Measurements from ENCODE around the gene SNX15. TPM values are rescaled to one million over a fixed set of nuclear protein-coding genes. Genes with fewer than 3 reads are reported as not detected.

The SNX15 gene
- total RNA-seq, 2 experiments from 2014 or later: 15.4 to 15.9 TPM

DNA sequence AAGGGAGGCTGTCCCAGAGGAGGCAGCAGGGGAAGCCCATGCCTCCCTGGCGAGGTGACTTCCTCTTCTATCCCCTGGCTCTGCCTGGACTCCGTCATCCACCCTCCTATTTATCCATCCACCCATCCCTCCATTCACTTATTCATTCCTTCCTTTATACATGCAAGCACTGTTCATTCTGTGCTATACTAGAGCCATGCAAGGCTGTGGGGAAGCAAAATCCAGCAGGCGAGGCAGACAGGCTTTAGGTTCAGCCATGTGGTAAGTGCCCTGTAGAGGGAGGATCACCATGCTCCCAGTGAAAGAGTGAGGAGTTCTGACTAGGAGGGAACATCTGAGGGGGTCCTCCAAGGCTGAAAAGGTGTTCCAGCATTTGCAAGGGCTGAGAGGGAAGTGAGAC lies 32.3 kb downstream of the SNX15 start:
- H3K4me3 Mint-ChIP-seq: no peak overlapping the region
- no peak for DNase-seq
- POLR2A ChIA-PET: no interaction called here

DNA sequence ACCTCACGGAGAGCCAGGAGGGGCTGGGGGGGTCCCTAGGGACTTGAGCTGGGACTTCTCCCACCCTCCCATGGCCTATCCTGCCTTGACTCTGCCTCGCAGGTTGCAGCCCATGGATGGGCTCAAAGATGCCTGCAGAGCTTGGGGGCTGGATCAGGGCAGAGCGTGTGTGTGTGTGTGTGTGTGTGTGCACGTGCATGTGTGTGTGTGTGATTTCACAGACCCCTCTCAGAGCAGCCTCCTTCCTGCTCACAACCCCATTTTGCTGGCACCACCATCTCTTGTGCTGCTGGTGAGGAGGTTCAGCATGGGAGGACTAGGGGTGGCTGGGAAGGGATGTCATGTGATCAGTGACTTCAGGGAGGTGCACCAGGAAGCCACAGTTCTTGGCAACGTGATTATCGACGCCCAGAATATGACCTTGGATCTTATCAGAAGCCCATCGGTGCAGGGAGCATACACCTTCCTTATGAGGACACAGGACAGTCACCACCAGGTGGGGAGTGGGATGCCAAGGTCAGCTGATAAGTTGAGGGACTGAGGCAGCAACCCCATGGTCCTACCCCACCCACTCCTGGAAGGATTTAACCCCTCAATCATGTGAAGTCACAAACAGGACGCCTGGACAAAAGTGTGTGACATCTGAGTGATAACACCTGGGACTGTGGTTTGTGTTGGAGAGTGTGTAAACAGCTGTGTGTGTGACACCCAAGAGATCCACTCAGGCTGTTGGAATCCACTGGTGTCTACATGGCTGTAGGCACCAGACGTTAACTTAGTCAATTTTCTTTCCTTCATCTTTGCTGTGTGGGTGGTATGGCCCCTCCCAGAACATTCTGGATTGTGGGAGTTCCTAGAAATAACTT lies 33.0 kb downstream of the SNX15 start:
- no peak for DNase-seq
- Mint-ChIP-seq H3K9me3 (no peaks in the 10 kb centered on the region), H3K27ac (no peak overlapping the region), H3K4me1 (ENCODE audit: low read depth) (no peaks in the 10 kb centered on the region), H3K27me3 (no peaks in the 10 kb centered on the region), H3K4me3 (no peak overlapping the region), H3K36me3 (no peaks in the 10 kb centered on the region)
- ChIA-PET CTCF (no interaction called here), POLR2A (no interaction called here)
- intact Hi-C loops (cut with micrococcal nuclease): loop anchor here (5.0 kb wide), 1 partner anchor 48 kb away; the partner anchor contains the start of gene ARL2

More for the DNA sequence above, 32.3 kb downstream of the SNX15 start:
- intact Hi-C loops (cut with micrococcal nuclease): no loop called here
- H3K27ac Mint-ChIP-seq: no peak overlapping the region
- no peaks in the 10 kb centered on the region for H3K27me3 Mint-ChIP-seq
- CTCF ChIA-PET: interaction anchor here (1.4 kb wide), 1 partner anchor 47 kb away, joined by 3 read pairs; no protein-coding TSS in a partner anchor
- peaks cover 3% of the 10 kb centered on the region for H3K4me1 Mint-ChIP-seq (ENCODE audit: low read depth)
- no peaks in the 10 kb centered on the region for H3K9me3 Mint-ChIP-seq
- H3K36me3 Mint-ChIP-seq: no peaks in the 10 kb centered on the region

DNA sequence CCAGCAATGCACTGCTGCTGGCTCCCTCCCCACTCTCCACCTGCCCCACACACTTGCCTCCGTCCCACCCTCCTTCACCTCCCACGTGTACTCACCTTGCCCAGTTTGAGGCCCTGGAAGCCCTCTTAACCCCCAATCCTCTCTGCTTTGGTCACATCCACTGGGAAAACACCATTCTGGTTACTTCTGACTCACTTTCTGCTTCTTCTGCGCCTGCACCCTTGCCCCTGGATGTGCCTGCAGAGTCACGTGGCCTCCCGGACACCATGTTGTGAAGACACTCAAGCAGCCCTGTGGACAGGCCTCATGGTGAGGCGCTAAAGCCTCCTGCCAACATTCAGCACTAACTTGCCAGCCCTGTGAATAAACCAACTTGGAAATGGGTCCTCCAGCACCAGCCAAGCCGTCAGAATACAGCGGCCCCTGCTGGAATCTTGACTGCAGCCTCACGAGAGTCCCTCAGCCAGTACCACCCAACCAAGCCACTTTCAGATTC lies 33.7 kb downstream of the SNX15 start:
- ChIA-PET POLR2A (no interaction called here), CTCF (no interaction called here)
- Mint-ChIP-seq H3K27ac (no peak overlapping the region), H3K27me3 (no peaks in the 10 kb centered on the region), H3K9me3 (no peaks in the 10 kb centered on the region), H3K36me3 (no peaks in the 10 kb centered on the region), H3K4me1 (ENCODE audit: low read depth) (no peaks in the 10 kb centered on the region), H3K4me3 (no peak overlapping the region)
- no peak for DNase-seq
- intact Hi-C loops (cut with micrococcal nuclease): loop anchor here (5.0 kb wide), 1 partner anchor 49 kb away; the partner anchor contains the start of gene ARL2

DNA sequence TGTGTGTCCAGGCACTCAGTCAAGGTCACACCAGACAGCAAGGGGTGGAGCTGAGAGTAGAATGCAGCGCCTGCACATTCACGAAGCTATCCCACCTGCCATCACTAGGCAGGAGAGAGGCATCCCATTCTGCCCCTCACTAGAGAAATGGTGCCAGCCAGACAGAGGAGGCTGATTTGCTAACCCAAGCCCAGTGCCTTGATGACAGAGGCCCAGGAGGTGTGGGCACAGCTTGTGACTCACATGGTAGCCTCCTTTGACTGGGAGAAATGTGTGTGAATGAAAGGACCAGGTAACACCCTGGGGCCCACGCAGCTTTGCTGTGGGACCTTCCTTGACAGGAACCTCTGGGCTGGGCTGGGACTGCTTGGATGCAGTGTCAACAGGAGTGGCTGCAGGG lies 36.3 kb downstream of the SNX15 start:
- no peaks in the 10 kb centered on the region for H3K4me1 Mint-ChIP-seq (ENCODE audit: low read depth)
- H3K9me3 Mint-ChIP-seq: no peaks in the 10 kb centered on the region
- H3K36me3 Mint-ChIP-seq: no peaks in the 10 kb centered on the region
- H3K4me3 Mint-ChIP-seq: no peak overlapping the region
- no peaks in the 10 kb centered on the region for H3K27me3 Mint-ChIP-seq
- intact Hi-C loops (cut with micrococcal nuclease): loop anchor here (5.0 kb wide), 1 partner anchor 51 kb away; the partner anchor contains the start of gene ARL2
- POLR2A ChIA-PET: no interaction called here
- no peak overlapping the region for H3K27ac Mint-ChIP-seq
- DNase-seq: no peak
- CTCF ChIA-PET: no interaction called here

DNA sequence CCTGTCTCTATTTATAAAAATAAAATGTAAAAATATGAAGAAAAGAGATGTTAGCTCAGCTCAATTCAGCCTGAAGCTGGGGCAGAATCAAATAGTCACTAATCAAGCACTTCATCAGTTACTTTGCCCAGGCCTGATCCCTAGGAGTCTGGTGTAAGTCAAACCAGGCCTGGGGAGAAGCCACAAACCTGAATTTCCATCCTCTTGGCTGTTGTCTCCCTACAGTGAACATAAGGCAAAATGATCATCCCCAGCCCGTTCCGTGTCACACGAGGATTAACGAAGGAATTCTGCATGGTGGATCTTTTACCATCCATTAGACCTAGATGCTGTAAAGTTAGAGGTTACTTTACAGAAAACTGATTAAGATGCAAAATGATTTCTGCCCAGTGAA lies 37.6 kb downstream of the SNX15 start:
- Mint-ChIP-seq H3K36me3 (no peaks in the 10 kb centered on the region), H3K9me3 (no peaks in the 10 kb centered on the region), H3K4me3 (no peak overlapping the region), H3K4me1 (ENCODE audit: low read depth) (no peaks in the 10 kb centered on the region), H3K27ac (no peak overlapping the region), H3K27me3 (no peaks in the 10 kb centered on the region)
- DNase-seq: no peak
- ChIA-PET POLR2A (no interaction called here), CTCF (no interaction called here)
- intact Hi-C loops (cut with micrococcal nuclease): loop anchor here (5.0 kb wide), 1 partner anchor 53 kb away; the partner anchor contains the start of gene ARL2

DNA sequence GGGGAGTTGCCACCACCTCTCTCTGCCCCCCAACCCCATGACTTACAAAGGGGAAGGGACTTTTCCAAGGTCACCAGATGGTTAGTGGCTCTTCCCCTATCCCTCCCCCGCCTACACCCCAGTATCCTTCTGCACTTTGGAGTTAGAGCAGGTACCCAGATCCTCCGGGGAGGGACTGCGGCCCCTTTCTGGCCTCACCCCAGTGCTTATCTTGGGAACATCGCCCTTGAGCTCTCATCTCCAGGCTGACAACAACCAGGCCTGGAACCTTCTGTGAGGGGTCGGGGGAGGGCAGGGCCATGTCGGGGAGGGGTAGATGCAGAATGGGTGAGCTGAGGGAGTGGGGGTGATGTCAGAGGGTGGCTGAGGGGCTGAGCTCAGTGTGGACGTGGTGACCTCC lies 38.6 kb downstream of the SNX15 start:
- ChIA-PET POLR2A (interaction anchor here (0.6 to 1.0 kb wide), 2 partner anchors 17 to 29 kb away, joined by 3 to 4 read pairs; partner anchors contain the start of gene CDCA5), CTCF (no interaction called here)
- no peaks in the 10 kb centered on the region for H3K9me3 Mint-ChIP-seq
- H3K4me1 Mint-ChIP-seq (ENCODE audit: low read depth): no peaks in the 10 kb centered on the region
- H3K27me3 Mint-ChIP-seq: no peaks in the 10 kb centered on the region
- no peak for DNase-seq
- intact Hi-C loops (cut with micrococcal nuclease): no loop called here
- no peak overlapping the region for H3K27ac Mint-ChIP-seq
- no peaks in the 10 kb centered on the region for H3K36me3 Mint-ChIP-seq
- H3K4me3 Mint-ChIP-seq: no peak overlapping the region

DNA sequence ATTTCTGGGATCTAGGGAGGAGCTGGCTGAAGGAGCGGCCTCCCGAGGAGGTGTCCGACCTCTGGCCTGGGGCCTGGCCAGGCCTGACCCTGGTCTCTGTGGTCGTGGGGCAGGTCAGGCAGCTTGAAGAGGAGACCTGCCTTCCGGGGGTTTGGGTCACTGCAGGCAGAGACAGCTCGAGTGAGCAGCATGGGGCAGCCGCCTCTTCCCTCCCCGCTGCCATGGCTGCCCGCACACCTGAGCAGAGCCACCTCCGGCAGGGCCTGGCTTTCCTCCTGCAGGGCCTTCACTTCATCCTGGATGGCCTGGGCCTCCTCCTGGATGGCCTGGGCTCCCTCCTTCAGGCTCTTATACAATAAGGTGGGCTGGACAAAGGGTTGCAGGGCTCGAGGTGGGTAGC lies 39.1 kb downstream of the SNX15 start:
- CTCF ChIA-PET: no interaction called here

DNA sequence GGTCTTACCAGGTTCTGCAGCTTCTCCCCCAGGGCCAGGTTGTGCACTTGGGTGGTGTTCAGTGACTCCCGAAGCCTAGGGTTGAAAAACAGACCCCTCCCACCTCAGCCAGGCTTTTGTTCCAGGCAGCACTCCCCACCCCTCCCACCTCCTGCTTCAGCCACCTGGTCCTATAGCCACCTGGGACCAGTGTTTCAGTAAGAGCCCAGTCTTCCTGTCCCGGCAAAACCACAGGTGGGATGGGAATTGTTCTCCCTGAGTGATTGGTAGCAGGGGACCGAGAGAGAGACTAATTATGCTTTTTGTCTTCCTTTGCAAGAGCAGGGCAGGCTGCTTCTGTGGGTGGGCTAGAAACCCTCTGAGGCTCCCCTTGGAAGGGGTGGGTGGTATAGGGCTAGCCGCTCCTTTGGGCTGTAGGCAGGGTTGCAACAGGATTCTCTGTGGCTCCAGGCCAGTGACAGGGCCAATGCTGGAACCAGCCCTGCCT lies 39.6 kb downstream of the SNX15 start:
- Mint-ChIP-seq H3K36me3 (no peaks in the 10 kb centered on the region), H3K27ac (no peak overlapping the region), H3K4me3 (no peak overlapping the region), H3K9me3 (no peaks in the 10 kb centered on the region), H3K4me1 (ENCODE audit: low read depth) (no peaks in the 10 kb centered on the region), H3K27me3 (no peaks in the 10 kb centered on the region)
- ChIA-PET POLR2A (no interaction called here), CTCF (no interaction called here)
- intact Hi-C loops (cut with micrococcal nuclease): no loop called here
- DNase-seq: no peak

More for the DNA sequence above, 39.1 kb downstream of the SNX15 start:
- no peak overlapping the region for H3K27ac Mint-ChIP-seq
- H3K36me3 Mint-ChIP-seq: no peaks in the 10 kb centered on the region
- POLR2A ChIA-PET: interaction anchor here (1.0 kb wide), 1 partner anchor 17 kb away, joined by 3 read pairs; the partner anchor contains the start of gene CDCA5
- no peaks in the 10 kb centered on the region for H3K27me3 Mint-ChIP-seq
- H3K4me3 Mint-ChIP-seq: no peak overlapping the region
- intact Hi-C loops (cut with micrococcal nuclease): no loop called here
- H3K4me1 Mint-ChIP-seq (ENCODE audit: low read depth): no peaks in the 10 kb centered on the region
- DNase-seq: no peak
- no peaks in the 10 kb centered on the region for H3K9me3 Mint-ChIP-seq

DNA sequence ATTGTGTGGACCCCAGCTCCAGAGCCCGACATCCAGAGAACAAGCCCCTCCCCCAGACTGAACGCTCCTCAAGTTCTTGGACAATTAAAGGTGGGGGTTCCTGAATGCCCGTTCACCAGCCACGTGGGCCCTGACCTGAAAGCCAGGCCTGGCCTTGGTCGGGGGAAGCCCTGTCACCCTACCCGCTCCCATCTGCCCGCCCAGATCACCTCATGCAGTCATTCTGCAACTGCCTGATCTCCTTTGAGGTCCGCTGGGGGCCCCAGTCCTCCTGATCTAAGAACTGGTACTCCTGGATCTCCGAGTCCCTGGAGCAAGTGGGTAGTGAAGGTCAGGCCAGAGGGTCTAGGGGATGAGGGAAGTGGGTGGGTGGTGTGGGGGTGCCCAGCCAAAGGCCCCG lies 40.2 kb downstream of the SNX15 start:
- no peaks in the 10 kb centered on the region for H3K27me3 Mint-ChIP-seq
- no peak overlapping the region for H3K4me3 Mint-ChIP-seq
- H3K27ac Mint-ChIP-seq: no peak overlapping the region
- no peaks in the 10 kb centered on the region for H3K36me3 Mint-ChIP-seq
- ChIA-PET CTCF (no interaction called here), POLR2A (no interaction called here)
- H3K9me3 Mint-ChIP-seq: no peaks in the 10 kb centered on the region
- no peak for DNase-seq
- H3K4me1 Mint-ChIP-seq (ENCODE audit: low read depth): no peaks in the 10 kb centered on the region
- intact Hi-C loops (cut with micrococcal nuclease): no loop called here

DNA sequence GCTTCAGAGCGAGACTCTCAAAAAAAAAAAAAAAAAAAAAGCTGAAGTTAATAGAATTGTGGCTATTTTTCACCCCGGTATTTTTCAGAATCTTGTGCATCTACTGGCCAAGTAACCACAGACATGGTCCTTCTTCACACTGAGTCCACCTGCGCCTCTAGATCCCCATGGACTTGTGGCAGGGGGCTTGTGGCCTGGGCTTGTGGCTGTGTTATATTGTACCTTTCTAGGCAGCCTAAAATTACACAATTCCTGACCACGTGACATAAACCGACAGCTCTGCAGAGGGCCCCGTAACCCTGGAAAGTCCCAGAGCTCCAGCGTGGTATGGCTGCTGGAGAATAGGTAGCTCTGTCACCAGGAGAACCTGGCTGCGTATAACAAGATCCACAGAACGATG lies 42.0 kb downstream of the SNX15 start:
- Mint-ChIP-seq H3K4me3 (no peak overlapping the region), H3K9me3 (no peaks in the 10 kb centered on the region), H3K4me1 (ENCODE audit: low read depth) (no peaks in the 10 kb centered on the region), H3K27ac (no peak overlapping the region), H3K36me3 (no peaks in the 10 kb centered on the region), H3K27me3 (no peaks in the 10 kb centered on the region)
- ChIA-PET POLR2A (no interaction called here), CTCF (interaction anchor here (0.6 to 1.0 kb wide), 2 partner anchors 14 to 55 kb away, joined by 3 read pairs; partner anchors contain the start of gene ARL2)
- intact Hi-C loops (cut with micrococcal nuclease): no loop called here
- DNase-seq: no peak

DNA sequence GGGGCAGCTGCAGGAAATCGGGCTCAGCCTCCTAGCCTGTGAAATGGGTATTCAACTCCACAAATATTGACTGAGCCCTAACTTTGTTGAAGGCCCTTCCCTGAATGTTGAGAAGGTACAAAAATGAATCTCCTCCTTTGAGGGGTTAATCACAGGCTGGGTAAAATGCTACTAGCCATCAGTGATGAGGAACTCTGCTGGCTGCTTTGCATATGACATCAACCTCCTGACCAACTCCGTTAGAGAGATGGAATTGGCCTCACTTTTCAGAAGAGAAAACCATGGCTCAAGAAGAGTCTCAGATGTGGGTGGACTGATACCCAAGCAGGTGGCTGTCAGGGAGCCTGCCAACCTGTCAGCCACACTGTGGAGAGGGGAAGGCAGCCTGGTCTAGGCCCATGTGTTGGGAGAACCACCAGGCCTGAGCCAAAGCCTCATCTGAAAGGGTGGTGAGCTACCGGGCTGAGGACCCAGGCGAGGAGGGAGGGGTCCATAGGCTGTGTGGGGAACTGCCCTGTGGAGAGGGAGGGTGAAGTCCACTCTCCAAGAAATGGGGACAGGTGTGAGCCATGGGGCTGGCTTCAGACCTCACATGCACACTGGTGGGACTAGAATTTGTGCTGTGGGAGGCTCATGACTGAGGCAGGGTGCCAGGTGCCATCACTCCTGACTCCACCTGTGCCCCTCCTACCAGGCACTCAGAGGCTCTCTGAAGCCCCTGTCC lies 44.8 kb downstream of the SNX15 start:
- no peaks in the 10 kb centered on the region for H3K27me3 Mint-ChIP-seq
- no peak overlapping the region for H3K27ac Mint-ChIP-seq
- no peaks in the 10 kb centered on the region for H3K4me1 Mint-ChIP-seq (ENCODE audit: low read depth)
- H3K36me3 Mint-ChIP-seq: peaks cover 10% of the 10 kb centered on the region
- ChIA-PET CTCF (interaction anchor here (0.9 kb wide), 1 partner anchor 58 kb away, joined by 3 read pairs; the partner anchor contains the start of gene ARL2), POLR2A (no interaction called here)
- H3K4me3 Mint-ChIP-seq: no peak overlapping the region
- no peak for DNase-seq
- H3K9me3 Mint-ChIP-seq: no peaks in the 10 kb centered on the region
- intact Hi-C loops (cut with micrococcal nuclease): no loop called here

DNA sequence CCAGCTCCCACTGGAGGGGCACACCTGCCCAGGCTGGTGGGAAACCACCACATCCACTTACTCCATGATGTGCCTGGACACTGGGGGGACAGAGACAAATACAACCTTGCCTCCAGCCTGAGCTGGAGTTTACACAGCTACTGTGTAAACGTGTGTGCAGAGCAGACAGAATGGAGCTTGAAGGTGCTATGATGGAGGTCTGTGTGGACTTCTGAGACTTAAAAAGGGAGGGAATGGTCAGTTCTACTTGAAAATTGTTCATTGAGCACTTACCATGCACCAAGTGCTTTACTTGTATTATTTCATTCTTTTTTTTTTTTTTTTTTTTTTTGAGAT lies 45.4 kb downstream of the SNX15 start:
- ChIA-PET CTCF (interaction anchor here (0.9 kb wide), 1 partner anchor 58 kb away, joined by 3 read pairs; the partner anchor contains the start of gene ARL2), POLR2A (interaction anchor here (0.7 kb wide), 1 partner anchor 11 kb away, joined by 3 read pairs; the partner anchor contains the start of gene CDCA5)
- intact Hi-C loops (cut with micrococcal nuclease): no loop called here
- no peak for DNase-seq
- no peak overlapping the region for H3K4me3 Mint-ChIP-seq
- peaks cover 15% of the 10 kb centered on the region for H3K36me3 Mint-ChIP-seq
- no peaks in the 10 kb centered on the region for H3K27me3 Mint-ChIP-seq
- H3K4me1 Mint-ChIP-seq (ENCODE audit: low read depth): no peaks in the 10 kb centered on the region
- no peak overlapping the region for H3K27ac Mint-ChIP-seq
- H3K9me3 Mint-ChIP-seq: no peaks in the 10 kb centered on the region
